Measurements from ENCODE around the gene XYLT1. TPM values are rescaled to one million over a fixed set of nuclear protein-coding genes. Genes with fewer than 3 reads are reported as not detected.
A peak's percentile ranks its signal among the peaks of the same experiment; 100 is the strongest.

The XYLT1 gene
- total RNA-seq, 1 experiment from 2014 or later: 12.5 TPM

DNA sequence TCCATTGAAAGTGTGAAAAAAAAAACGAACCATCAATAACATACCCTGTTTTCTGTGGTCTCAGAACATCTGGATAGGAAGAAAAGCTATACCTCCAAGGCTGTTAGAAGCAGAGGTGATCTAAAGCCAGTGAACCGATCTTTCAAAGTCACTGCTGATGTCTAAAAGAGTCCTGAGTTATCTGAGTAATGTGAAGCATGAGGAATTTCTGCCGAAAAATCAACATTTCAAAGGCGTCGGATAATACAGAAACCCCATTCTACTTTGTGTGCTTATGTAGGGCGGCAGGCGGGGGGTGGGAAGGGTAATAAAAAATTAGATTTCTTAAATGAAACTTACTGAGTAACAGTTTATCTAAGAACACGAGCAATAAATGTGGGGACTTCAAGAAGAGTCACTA, 3.9 kb downstream of the XYLT1 start:
- Mint-ChIP-seq H3K4me1 (ENCODE audit: low read depth, unreplicated experiment) (peaks cover 43% of the 10 kb centered on the region), H3K27ac (ENCODE audit: unreplicated experiment) (peak overlapping the region; percentile 70), H3K27me3 (ENCODE audit: insufficient read depth, unreplicated experiment) (no peaks in the 10 kb centered on the region), H3K36me3 (ENCODE audit: insufficient read depth, unreplicated experiment) (no peaks in the 10 kb centered on the region), H3K4me3 (ENCODE audit: unreplicated experiment) (peak overlapping the region; percentile 79), H3K9me3 (ENCODE audit: unreplicated experiment) (peaks cover under 1% of the 10 kb centered on the region)
- TF ChIP-seq, protein P1, sequence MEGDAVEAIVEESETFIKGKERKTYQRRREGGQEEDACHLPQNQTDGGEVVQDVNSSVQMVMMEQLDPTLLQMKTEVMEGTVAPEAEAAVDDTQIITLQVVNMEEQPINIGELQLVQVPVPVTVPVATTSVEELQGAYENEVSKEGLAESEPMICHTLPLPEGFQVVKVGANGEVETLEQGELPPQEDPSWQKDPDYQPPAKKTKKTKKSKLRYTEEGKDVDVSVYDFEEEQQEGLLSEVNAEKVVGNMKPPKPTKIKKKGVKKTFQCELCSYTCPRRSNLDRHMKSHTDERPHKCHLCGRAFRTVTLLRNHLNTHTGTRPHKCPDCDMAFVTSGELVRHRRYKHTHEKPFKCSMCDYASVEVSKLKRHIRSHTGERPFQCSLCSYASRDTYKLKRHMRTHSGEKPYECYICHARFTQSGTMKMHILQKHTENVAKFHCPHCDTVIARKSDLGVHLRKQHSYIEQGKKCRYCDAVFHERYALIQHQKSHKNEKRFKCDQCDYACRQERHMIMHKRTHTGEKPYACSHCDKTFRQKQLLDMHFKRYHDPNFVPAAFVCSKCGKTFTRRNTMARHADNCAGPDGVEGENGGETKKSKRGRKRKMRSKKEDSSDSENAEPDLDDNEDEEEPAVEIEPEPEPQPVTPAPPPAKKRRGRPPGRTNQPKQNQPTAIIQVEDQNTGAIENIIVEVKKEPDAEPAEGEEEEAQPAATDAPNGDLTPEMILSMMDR (IDR thresholded peaks at IDR 0.05; ENCODE audit: insufficient read depth in 1 of 2, low read depth in 1 of 2, low read length in 1 of 2, severe bottlenecking in 1 of 2, unreplicated experiment in 1 of 2): no peak
- Histone ChIP-seq H3K9me3 (no peaks in the 10 kb centered on the region), H3K4me3 (ENCODE audit: low read depth, low read length) (no peak overlapping the region), H3K4me1 (peaks cover 47% of the 10 kb centered on the region), H3K27me3 (replicated peaks; ENCODE audit: control insufficient read depth, insufficient read depth, low read length) (no peaks in the 10 kb centered on the region), H3K36me3 (ENCODE audit: control insufficient read depth, insufficient read depth, low read length) (no peaks in the 10 kb centered on the region; the same call in 1 of the 2 replicates)
- intact Hi-C loops (cut with micrococcal nuclease; ENCODE audit: unreplicated experiment): loop anchor here (1.0 to 10.0 kb wide), 4 partner anchors 82 to 255 kb away; no protein-coding TSS in a partner anchor
- CTCF ChIA-PET: interaction anchor here (1.0 to 1.1 kb wide), 2 partner anchors 15 to 167 kb away, joined by 3 to 4 read pairs; no protein-coding TSS in a partner anchor
- peak in 1 of 2 experiments; percentile 18 for DNase-seq
- POLR2A ChIA-PET: no interaction called here
- BruUV-seq (replicated peaks): no TSS peak

DNA sequence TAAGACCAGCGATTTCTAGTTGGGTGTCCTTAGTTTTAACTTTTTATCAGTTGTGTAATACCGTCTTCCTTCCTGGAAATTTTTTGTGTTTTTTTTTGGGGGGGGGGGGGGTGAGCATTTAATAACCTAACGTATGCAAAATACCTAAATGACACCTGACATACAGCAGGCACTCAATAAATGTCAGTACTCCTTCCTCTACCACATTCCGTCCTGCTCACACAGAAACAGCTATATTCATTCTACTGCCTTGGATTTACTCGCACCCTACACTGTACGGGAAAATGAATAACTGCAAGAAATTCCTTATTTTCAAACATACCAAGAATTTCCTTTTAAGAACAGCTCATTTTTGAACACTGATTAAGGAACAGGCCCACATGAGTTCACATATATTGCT, 5.3 kb downstream of the XYLT1 start:
- no peaks in the 10 kb centered on the region for H3K9me3 ChIP-seq
- TF ChIP-seq, protein P1 (IDR thresholded peaks at IDR 0.05; ENCODE audit: insufficient read depth in 1 of 2, low read depth in 1 of 2, low read length in 1 of 2, severe bottlenecking in 1 of 2, unreplicated experiment in 1 of 2): no peak
- peaks cover 6% of the 10 kb centered on the region for H3K36me3 Mint-ChIP-seq (ENCODE audit: insufficient read depth, unreplicated experiment)
- peaks cover 54% of the 10 kb centered on the region for H3K4me1 Mint-ChIP-seq (ENCODE audit: low read depth, unreplicated experiment)
- no TSS peak for BruUV-seq (replicated peaks)
- no peaks in the 10 kb centered on the region for H3K27me3 ChIP-seq (replicated peaks; ENCODE audit: control insufficient read depth, insufficient read depth, low read length)
- ChIA-PET POLR2A (no interaction called here), CTCF (interaction anchor here (0.5 to 0.6 kb wide), 2 partner anchors 11 to 187 kb away, joined by 4 read pairs; no protein-coding TSS in a partner anchor)
- intact Hi-C loops (cut with micrococcal nuclease; ENCODE audit: unreplicated experiment): loop anchor here (5.0 to 10.0 kb wide), 3 partner anchors 81 to 253 kb away; no protein-coding TSS in a partner anchor
- H3K4me1 ChIP-seq: peaks cover 37% of the 10 kb centered on the region
- no peak overlapping the region for H3K4me3 Mint-ChIP-seq (ENCODE audit: unreplicated experiment)
- H3K27me3 Mint-ChIP-seq (ENCODE audit: insufficient read depth, unreplicated experiment): no peaks in the 10 kb centered on the region
- H3K9me3 Mint-ChIP-seq (ENCODE audit: unreplicated experiment): peaks cover 10% of the 10 kb centered on the region
- no peak for DNase-seq
- H3K36me3 ChIP-seq (ENCODE audit: control insufficient read depth, insufficient read depth, low read length): no peaks in the 10 kb centered on the region; the same call in 1 of the 2 replicates
- H3K4me3 ChIP-seq (ENCODE audit: low read depth, low read length): no peak overlapping the region
- peak overlapping the region; percentile 70 for H3K27ac Mint-ChIP-seq (ENCODE audit: unreplicated experiment)

GRCh38 chr16:17463335-17463734, 7.4 kb downstream of the XYLT1 start:
- ChIA-PET CTCF (no interaction called here), POLR2A (no interaction called here)
- peaks cover 6% of the 10 kb centered on the region for H3K36me3 Mint-ChIP-seq (ENCODE audit: insufficient read depth, unreplicated experiment)
- peaks cover 45% of the 10 kb centered on the region for H3K4me1 Mint-ChIP-seq (ENCODE audit: low read depth, unreplicated experiment)
- H3K9me3 Mint-ChIP-seq (ENCODE audit: unreplicated experiment): peaks cover 10% of the 10 kb centered on the region
- Histone ChIP-seq H3K4me3 (ENCODE audit: low read depth, low read length) (no peak overlapping the region), H3K36me3 (ENCODE audit: control insufficient read depth, insufficient read depth, low read length) (no peaks in the 10 kb centered on the region; the same call in 1 of the 2 replicates), H3K9me3 (no peaks in the 10 kb centered on the region), H3K4me1 (peaks cover 26% of the 10 kb centered on the region), H3K27me3 (replicated peaks; ENCODE audit: control insufficient read depth, insufficient read depth, low read length) (no peaks in the 10 kb centered on the region)
- no TSS peak for BruUV-seq (replicated peaks)
- TF ChIP-seq, protein P1 (IDR thresholded peaks at IDR 0.05; ENCODE audit: insufficient read depth in 1 of 2, low read depth in 1 of 2, low read length in 1 of 2, severe bottlenecking in 1 of 2, unreplicated experiment in 1 of 2): no peak
- intact Hi-C loops (cut with micrococcal nuclease; ENCODE audit: unreplicated experiment): loop anchor here (10.0 kb wide), 2 partner anchors 79 to 159 kb away; no protein-coding TSS in a partner anchor
- no peak for DNase-seq
- H3K27me3 Mint-ChIP-seq (ENCODE audit: insufficient read depth, unreplicated experiment): no peaks in the 10 kb centered on the region
- no peak overlapping the region for H3K27ac Mint-ChIP-seq (ENCODE audit: unreplicated experiment)
- H3K4me3 Mint-ChIP-seq (ENCODE audit: unreplicated experiment): no peak overlapping the region
